GM13976 (cell line): ENCODE results near the gene SLC1A7.

Source experiments
- DNase-seq: peaks from one replicate; pipeline ENCODE4 v3.0.0; 2012; ENCODE audit warnings: low spot score
- in situ Hi-C: fragments of 300-500 bp; cut with MboI; formaldehyde crosslinking; loops from one replicate; pipeline ENCODE4 v1.12.0; 2022; ENCODE audit warnings: low sequenced_read_pairs, mixed read lengths, inconsistent platforms; ENCODE audit not compliant: unreplicated experiment
- TF ChIP-seq, protein P1 (sequence below): IDR thresholded peaks from 2 replicates; pipeline ENCODE4 v1.5.1; 2012; ENCODE audit warnings: borderline replicate concordance, mild to moderate bottlenecking; ENCODE audit not compliant: insufficient read depth; ENCODE audit errors: extremely low read depth, missing control alignments, control extremely low read depth

Gene SLC1A7

GRCh38 chr1:53085405-53085804 is 57.0 kb downstream of the SLC1A7 start:
- in situ Hi-C loops = no loop called here
- no peak for DNase-seq
- TF ChIP-seq, protein P1, sequence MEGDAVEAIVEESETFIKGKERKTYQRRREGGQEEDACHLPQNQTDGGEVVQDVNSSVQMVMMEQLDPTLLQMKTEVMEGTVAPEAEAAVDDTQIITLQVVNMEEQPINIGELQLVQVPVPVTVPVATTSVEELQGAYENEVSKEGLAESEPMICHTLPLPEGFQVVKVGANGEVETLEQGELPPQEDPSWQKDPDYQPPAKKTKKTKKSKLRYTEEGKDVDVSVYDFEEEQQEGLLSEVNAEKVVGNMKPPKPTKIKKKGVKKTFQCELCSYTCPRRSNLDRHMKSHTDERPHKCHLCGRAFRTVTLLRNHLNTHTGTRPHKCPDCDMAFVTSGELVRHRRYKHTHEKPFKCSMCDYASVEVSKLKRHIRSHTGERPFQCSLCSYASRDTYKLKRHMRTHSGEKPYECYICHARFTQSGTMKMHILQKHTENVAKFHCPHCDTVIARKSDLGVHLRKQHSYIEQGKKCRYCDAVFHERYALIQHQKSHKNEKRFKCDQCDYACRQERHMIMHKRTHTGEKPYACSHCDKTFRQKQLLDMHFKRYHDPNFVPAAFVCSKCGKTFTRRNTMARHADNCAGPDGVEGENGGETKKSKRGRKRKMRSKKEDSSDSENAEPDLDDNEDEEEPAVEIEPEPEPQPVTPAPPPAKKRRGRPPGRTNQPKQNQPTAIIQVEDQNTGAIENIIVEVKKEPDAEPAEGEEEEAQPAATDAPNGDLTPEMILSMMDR = no peak

- no peak for DNase-seq
- TF ChIP-seq, protein P1 = no peak
- in situ Hi-C loops = no loop called here
These were observed 57.9 kb downstream of the SLC1A7 start for GRCh38 chr1:53084589-53084971.

DNA sequence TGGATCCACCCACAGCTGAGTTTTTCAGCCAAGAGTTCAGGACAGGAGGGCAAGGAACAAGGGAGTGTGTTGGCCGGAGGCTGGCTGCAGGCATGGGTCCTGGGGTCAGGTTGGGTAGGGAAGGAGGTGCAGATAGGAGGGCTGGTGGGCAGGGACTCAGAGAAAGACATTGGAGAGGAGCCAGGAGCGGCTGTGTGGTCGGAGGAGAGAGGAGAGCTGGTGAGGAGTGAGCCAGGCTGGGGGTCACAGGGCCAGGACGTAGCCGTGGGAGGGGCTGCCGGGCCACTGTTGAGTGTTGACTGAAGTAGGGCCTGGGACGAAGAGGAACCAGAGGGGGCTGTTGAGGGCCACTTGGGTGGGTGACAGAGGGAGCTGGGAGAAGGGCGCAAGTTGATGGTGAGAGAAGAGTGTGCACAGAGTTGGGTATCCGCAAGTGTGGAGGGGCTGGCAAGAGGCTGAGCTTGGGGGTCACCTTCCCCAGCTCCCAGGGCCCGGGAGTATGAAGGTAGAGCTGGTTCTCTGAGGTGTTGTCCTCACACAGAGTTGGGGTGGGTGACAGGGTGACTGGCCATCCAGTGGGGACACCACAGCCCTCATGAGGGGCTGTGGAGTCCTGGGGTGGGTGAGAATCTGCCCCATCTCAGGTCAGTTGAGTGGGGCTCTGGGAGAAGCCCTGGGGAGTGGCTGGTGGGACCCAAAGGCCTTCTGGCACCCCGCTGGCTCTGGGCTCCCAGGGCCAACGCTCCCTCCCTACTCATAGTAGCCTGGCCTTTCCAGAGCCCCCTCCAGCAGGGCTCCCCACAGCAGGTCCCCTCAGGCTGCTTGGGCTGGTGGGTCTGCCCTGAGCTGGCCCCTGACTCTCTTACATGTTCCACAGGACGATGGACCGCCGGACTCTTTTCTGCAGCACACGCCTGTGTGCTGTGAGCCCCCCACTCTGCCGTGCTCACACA is 58.5 kb downstream of the SLC1A7 start:
- in situ Hi-C loops = no loop called here
- no peak for DNase-seq
- TF ChIP-seq, protein P1 = no peak

- in situ Hi-C loops = no loop called here
- TF ChIP-seq, protein P1 = no peak
- no peak for DNase-seq
These were observed 59.5 kb downstream of the SLC1A7 start for GRCh38 chr1:53082826-53083455.

DNA sequence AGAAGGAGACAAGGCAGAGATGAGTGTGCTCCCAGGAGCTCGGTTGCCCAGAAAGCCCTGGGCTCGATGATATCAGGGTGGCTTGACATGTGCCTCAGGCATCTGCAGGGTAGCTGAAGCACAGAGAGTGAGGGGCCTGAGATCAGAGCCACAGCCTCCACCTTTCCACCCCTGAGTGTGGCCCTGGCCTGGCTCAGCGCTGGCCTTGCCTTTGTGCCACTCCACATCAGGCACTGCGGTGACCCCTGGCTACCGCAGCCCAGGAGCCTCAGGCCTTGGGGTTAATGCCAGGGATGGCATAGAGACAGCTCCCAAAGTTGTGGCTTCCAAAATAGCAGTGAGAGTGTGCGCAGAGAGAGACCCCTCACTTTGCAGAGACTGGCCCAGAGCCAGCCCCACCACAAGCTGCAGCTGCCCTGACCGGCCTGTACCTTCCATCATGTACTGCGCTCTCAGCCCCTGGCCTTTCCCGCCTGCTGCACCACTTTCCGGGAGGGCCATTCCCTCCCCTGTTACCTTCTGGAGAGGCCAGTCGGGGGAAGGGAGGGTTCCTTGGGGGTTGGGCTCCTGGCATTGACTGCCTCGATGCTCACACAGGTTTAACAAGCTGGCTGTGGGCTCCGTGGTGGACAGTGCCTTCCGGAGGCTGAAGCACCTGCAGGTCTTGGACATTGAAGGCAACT is 60.9 kb downstream of the SLC1A7 start:
- TF ChIP-seq, protein P1 = no peak
- in situ Hi-C loops = no loop called here
- DNase-seq = no peak

DNA sequence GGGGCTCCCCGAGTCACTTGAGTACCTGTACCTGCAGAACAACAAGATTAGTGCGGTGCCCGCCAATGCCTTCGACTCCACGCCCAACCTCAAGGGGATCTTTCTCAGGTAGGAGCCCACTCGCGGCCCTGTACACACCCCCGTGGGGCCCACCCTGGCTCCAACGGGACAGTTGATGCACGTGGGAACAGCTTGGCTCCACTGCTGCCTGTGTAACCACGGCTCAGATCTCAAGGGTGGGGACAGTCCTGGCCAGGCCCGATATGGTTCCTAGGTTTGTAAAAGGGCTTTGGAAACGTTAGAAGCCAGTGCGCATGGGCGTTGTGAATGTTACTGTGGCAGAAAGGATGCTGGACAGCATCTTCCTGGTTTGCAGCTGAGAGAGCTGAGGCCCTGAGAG is 61.7 kb downstream of the SLC1A7 start:
- in situ Hi-C loops = no loop called here
- TF ChIP-seq, protein P1 = no peak
- no peak for DNase-seq
